DND-41 (cell line): Measurements from ENCODE around the gene SLC39A11.

Experiments
- CTCF ChIP-seq: IDR thresholded peaks from 2 replicates; pipeline ENCODE4 v1.5.1; 2012; ENCODE audit warnings: borderline replicate concordance, low read length, moderate library complexity, mild to moderate bottlenecking; ENCODE audit not compliant: poor library complexity, severe bottlenecking; ENCODE audit errors: extremely low read depth
- EZH2 ChIP-seq: IDR thresholded peaks from 3 replicates; pipeline ENCODE4 v1.6.1; 2012; ENCODE audit warnings: borderline replicate concordance, low read depth, mild to moderate bottlenecking, moderate library complexity, low read length, inconsistent platforms; ENCODE audit not compliant: severe bottlenecking

DNA sequence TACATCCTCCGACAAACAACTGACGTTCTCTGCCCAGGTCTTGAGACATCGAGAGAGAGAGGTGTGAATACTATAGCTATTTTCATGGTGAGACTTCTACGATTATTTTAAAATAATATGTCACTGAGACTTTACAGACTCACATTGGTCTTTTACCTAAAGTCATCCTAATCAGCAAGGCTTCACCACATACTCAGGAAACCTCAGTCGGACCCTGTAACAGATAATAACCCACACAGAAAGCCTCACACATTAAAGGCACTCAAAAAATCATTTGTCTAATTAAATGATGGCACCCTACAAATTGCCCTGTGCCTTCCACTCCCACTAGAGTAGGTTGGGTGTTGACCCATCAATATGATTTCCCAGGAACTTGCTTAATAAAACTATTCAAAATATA, 19.8 kb upstream of the SLC39A11 start:
- TF ChIP-seq CTCF (no peak), EZH2 (no peak)
